NCI-H510A (cell line): ENCODE results near the gene GLI3.
"Not testable (repeated sequence)": the region's sequence is repeated elsewhere in the genome, so short reads cannot be mapped to it uniquely, and the experiment has no call there.

Experiments
- DNase-seq: peaks from one replicate; lab custom pipeline; 2025; lab: John Stamatoyannopoulos, UW

The GLI3 gene

GRCh38 chr7:42212541-42213090, 24.4 kb downstream of the GLI3 start:
- DNase-seq, result no peak

GRCh38 chr7:42211938-42212337, 25.1 kb downstream of the GLI3 start:
- no peak for DNase-seq

GRCh38 chr7:42210779-42211178, 26.2 kb downstream of the GLI3 start:
- DNase-seq, result no peak

GRCh38 chr7:42210333-42210732, 26.7 kb downstream of the GLI3 start:
- DNase-seq, result no peak

- not testable (repeated sequence) for DNase-seq
Observed at GRCh38 chr7:42209085-42209484, 27.9 kb downstream of the GLI3 start.

GRCh38 chr7:42208572-42208971, 28.4 kb downstream of the GLI3 start:
- DNase-seq, result no peak

- no peak for DNase-seq
Observed at GRCh38 chr7:42207420-42207819, 29.6 kb downstream of the GLI3 start.

GRCh38 chr7:42203336-42203735, 33.7 kb downstream of the GLI3 start:
- no peak for DNase-seq

- no peak for DNase-seq
Observed at GRCh38 chr7:42202601-42203000, 34.4 kb downstream of the GLI3 start.

GRCh38 chr7:42198974-42199668, 37.9 kb downstream of the GLI3 start:
- no peak for DNase-seq

GRCh38 chr7:42198296-42198695, 38.7 kb downstream of the GLI3 start:
- DNase-seq, result no peak

GRCh38 chr7:42197451-42197850, 39.6 kb downstream of the GLI3 start:
- DNase-seq, result no peak

GRCh38 chr7:42194238-42194637, 42.8 kb downstream of the GLI3 start:
- DNase-seq, result no peak

- no peak for DNase-seq
Observed at GRCh38 chr7:42193471-42194129, 43.4 kb downstream of the GLI3 start.

- no peak for DNase-seq
Observed at GRCh38 chr7:42192851-42193461, 44.1 kb downstream of the GLI3 start.

GRCh38 chr7:42192066-42192465, 44.9 kb downstream of the GLI3 start:
- DNase-seq, result no peak

- DNase-seq, result no peak
Observed at GRCh38 chr7:42189535-42189934, 47.5 kb downstream of the GLI3 start.

GRCh38 chr7:42186151-42186550, 50.9 kb downstream of the GLI3 start:
- DNase-seq, result no peak

- DNase-seq, result no peak
Observed at GRCh38 chr7:42185726-42186125, 51.3 kb downstream of the GLI3 start.

- no peak for DNase-seq
Observed at GRCh38 chr7:42183547-42183946, 53.5 kb downstream of the GLI3 start.

GRCh38 chr7:42181566-42181965, 55.4 kb downstream of the GLI3 start:
- DNase-seq, result no peak

- no peak for DNase-seq
Observed at GRCh38 chr7:42180806-42181205, 56.2 kb downstream of the GLI3 start.

- no peak for DNase-seq
Observed at GRCh38 chr7:42176724-42177101, 60.3 kb downstream of the GLI3 start.
